ENCODE results near the gene C10orf67.

GRCh38 chr10:23370106-23370505 is 25.5 kb upstream of the C10orf67 start:
- no peak for TF ChIP-seq CTCF (IDR thresholded peaks at IDR 0.05; ENCODE audit: borderline replicate concordance, extremely low read depth, low read length, poor library complexity, severe bottlenecking)
- no peak for TF ChIP-seq EZH2 (IDR thresholded peaks at IDR 0.05; ENCODE audit: borderline replicate concordance, low read depth, low read length, severe bottlenecking)
